A673 (cell line): ENCODE measurements around the gene GNAS-AS1.

Source experiments
- EZH2 ChIP-seq: fragments of 200-600 bp; sonication (generic); IDR thresholded peaks from 2 replicates; pipeline ENCODE4 v1.6.1; 2017; ENCODE audit warnings: borderline replicate concordance, low read depth, mild to moderate bottlenecking, mixed read lengths, antibody characterized with exemption, low read length; ENCODE audit not compliant: poor library complexity, severe bottlenecking
- TF ChIP-seq, protein P1 (sequence below): fragments of 300-800, 200-600 bp; sonication (generic); conservative IDR thresholded peaks from 2 replicates; pipeline ENCODE4 v1.5.1; 2017; ENCODE audit warnings: low read depth, mild to moderate bottlenecking, antibody characterized with exemption, low read length, moderate library complexity, mixed read lengths

DNA sequence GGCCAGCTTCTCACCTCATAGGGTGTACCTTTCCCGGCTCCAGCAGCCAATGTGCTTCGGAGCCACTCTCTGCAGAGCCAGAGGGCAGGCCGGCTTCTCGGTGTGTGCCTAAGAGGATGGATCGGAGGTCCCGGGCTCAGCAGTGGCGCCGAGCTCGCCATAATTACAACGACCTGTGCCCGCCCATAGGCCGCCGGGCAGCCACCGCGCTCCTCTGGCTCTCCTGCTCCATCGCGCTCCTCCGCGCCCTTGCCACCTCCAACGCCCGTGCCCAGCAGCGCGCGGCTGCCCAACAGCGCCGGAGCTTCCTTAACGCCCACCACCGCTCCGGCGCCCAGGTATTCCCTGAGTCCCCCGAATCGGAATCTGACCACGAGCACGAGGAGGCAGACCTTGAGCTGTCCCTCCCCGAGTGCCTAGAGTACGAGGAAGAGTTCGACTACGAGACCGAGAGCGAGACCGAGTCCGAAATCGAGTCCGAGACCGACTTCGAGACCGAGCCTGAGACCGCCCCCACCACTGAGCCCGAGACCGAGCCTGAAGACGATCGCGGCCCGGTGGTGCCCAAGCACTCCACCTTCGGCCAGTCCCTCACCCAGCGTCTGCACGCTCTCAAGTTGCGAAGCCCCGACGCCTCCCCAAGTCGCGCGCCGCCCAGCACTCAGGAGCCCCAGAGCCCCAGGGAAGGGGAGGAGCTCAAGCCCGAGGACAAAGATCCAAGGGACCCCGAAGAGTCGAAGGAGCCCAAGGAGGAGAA lies 10.5 kb downstream of the GNAS-AS1 start:
- TF ChIP-seq, protein P1, sequence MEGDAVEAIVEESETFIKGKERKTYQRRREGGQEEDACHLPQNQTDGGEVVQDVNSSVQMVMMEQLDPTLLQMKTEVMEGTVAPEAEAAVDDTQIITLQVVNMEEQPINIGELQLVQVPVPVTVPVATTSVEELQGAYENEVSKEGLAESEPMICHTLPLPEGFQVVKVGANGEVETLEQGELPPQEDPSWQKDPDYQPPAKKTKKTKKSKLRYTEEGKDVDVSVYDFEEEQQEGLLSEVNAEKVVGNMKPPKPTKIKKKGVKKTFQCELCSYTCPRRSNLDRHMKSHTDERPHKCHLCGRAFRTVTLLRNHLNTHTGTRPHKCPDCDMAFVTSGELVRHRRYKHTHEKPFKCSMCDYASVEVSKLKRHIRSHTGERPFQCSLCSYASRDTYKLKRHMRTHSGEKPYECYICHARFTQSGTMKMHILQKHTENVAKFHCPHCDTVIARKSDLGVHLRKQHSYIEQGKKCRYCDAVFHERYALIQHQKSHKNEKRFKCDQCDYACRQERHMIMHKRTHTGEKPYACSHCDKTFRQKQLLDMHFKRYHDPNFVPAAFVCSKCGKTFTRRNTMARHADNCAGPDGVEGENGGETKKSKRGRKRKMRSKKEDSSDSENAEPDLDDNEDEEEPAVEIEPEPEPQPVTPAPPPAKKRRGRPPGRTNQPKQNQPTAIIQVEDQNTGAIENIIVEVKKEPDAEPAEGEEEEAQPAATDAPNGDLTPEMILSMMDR, result no peak
- peak; percentile 54 for TF ChIP-seq EZH2
